Caco-2 (cell line): Measurements from ENCODE around the gene CLK3. TPM values are rescaled to one million over a fixed set of nuclear protein-coding genes. Genes with fewer than 3 reads are reported as not detected.

Experiments used
- BruUV-seq: library from RNA; stranded (reverse); fragments of 400-500 nt; replicated peaks from 2 replicates; lab custom pipeline; 2021; lab: Mats Ljungman, UMichigan
- CTCF ChIA-PET: fragments of 300-600 bp; sonication (Branson Sonifier 250); formaldehyde crosslinking; loops from one replicate; lab custom pipeline; 2022; ENCODE audit warnings: antibody characterized with exemption; lab: Charles Lee
- POLR2A ChIA-PET: fragments of 300-600 bp; sonication (Branson Sonifier 250); formaldehyde crosslinking; loops from one replicate; lab custom pipeline; 2022; ENCODE audit warnings: antibody characterized with exemption; lab: Charles Lee
- DNase-seq, 2 experiments: peaks; one replicate each; pipeline versions ENCODE4 v3.0.0 to v3.0.0-alpha.2; 2020 to 2022
- H3K27me3 ChIP-seq: replicated peaks from 2 replicates; pipeline ENCODE4 v1.6.0; 2011; ENCODE audit warnings: low read length; ENCODE audit not compliant: control insufficient read depth, insufficient read depth
- H3K36me3 ChIP-seq: 2 replicates; pipeline ENCODE4 v1.5.1; 2011; ENCODE audit warnings: low read length; ENCODE audit not compliant: control insufficient read depth, insufficient read depth
- H3K4me1 ChIP-seq: fragments of 250-450 bp; sonication (Bioruptor Pico); 2 replicates; pipeline ENCODE4 v1.5.1; 2020; ENCODE audit warnings: mild to moderate bottlenecking
- H3K4me3 ChIP-seq: 2 replicates; pipeline ENCODE4 v1.5.1; 2011; ENCODE audit warnings: low read depth, mild to moderate bottlenecking, control low read depth, low read length
- H3K9me3 ChIP-seq: fragments of 250-450 bp; sonication (Bioruptor Pico); 2 replicates; pipeline ENCODE4 v1.5.1; 2020; ENCODE audit warnings: mild to moderate bottlenecking, moderate library complexity
- H3K27ac Mint-ChIP-seq: one replicate; pipeline ENCODE4 v1.8.0; 2022; ENCODE audit warnings: mixed read lengths; ENCODE audit not compliant: unreplicated experiment
- H3K27me3 Mint-ChIP-seq: one replicate; pipeline ENCODE4 v1.8.0; 2022; ENCODE audit warnings: mixed read lengths; ENCODE audit not compliant: insufficient read depth, unreplicated experiment
- H3K36me3 Mint-ChIP-seq: one replicate; pipeline ENCODE4 v1.8.0; 2022; ENCODE audit warnings: mild to moderate bottlenecking, mixed read lengths; ENCODE audit not compliant: insufficient read depth, unreplicated experiment
- H3K4me1 Mint-ChIP-seq: one replicate; pipeline ENCODE4 v1.8.0; 2022; ENCODE audit warnings: low read depth, mixed read lengths; ENCODE audit not compliant: unreplicated experiment
- H3K4me3 Mint-ChIP-seq: one replicate; pipeline ENCODE4 v1.8.0; 2022; ENCODE audit warnings: mild to moderate bottlenecking, moderate library complexity, mixed read lengths; ENCODE audit not compliant: unreplicated experiment
- H3K9me3 Mint-ChIP-seq: one replicate; pipeline ENCODE4 v1.8.0; 2022; ENCODE audit warnings: mixed read lengths; ENCODE audit not compliant: unreplicated experiment
- CTCF ChIP-seq, 2 experiments: fragments of 200-600 bp in 1 of 2; IDR thresholded peaks; 1 replicate in 1 of 2; 2 replicates in 1 of 2; pipeline versions ENCODE4 v1.5.1 to v1.8.0; 2011 to 2022; ENCODE audit warnings: antibody characterized with exemption in 1 of 2, control low read depth in 1 of 2, inconsistent platforms in 1 of 2, low read depth in 1 of 2, low read length in 1 of 2, mild to moderate bottlenecking in 1 of 2, moderate library complexity in 1 of 2; ENCODE audit not compliant: insufficient read depth in 1 of 2, severe bottlenecking in 1 of 2, unreplicated experiment in 1 of 2
- intact Hi-C: fragments of 100-400 bp; cut with micrococcal nuclease; formaldehyde crosslinking; loops from one replicate; pipeline ENCODE4 v1.10.0; 2022; ENCODE audit not compliant: unreplicated experiment
- total RNA-seq: library from RNA; stranded (reverse); gene quantifications from 2 replicates; pipeline ENCODE4 v1.2.3, GENCODE V29; 2022

CLK3 gene
- total RNA-seq, 1 experiment from 2014 or later = 54.5 TPM

DNA sequence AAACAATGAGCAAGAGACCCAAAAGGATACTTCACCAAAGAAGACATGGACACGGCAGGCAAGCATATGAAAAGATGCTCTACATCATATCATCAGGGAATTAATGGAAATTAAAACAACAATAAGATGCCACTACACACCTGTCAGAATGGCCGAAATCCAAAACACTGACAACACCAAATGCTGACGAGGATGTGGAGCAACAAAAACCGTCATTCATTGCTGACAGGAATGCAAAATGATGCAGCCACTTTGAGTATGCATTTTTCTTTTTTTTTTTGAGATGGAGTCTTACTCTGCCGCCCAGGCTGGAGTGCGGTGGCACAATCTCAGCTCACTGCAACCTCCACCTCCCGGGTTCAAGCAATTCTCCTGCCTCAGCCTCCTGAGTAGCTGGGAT lies 61.2 kb downstream of the CLK3 start:
- Mint-ChIP-seq H3K4me1 (peaks cover 12% of the 10 kb centered on the region), H3K27ac (no peak overlapping the region), H3K9me3 (no peaks in the 10 kb centered on the region), H3K4me3 (no peak overlapping the region), H3K36me3 (peaks cover 20% of the 10 kb centered on the region), H3K27me3 (no peaks in the 10 kb centered on the region)
- BruUV-seq = no TSS peak
- ChIA-PET POLR2A (no interaction called here), CTCF (no interaction called here)
- Histone ChIP-seq H3K4me3 (no peak overlapping the region), H3K36me3 (no peaks in the 10 kb centered on the region; the same call in 1 of the 2 replicates), H3K4me1 (peaks cover 4% of the 10 kb centered on the region; the same call in 1 of the 2 replicates), H3K9me3 (no peaks in the 10 kb centered on the region), H3K27me3 (no peaks in the 10 kb centered on the region)
- no peak for TF ChIP-seq CTCF (IDR thresholded peaks at IDR 0.05; ENCODE audit: insufficient read depth in 1 of 2, low read depth in 1 of 2, low read length in 1 of 2, severe bottlenecking in 1 of 2, unreplicated experiment in 1 of 2)
- no peak for DNase-seq
- intact Hi-C loops = no loop called here

Other genes starting within 250 kb of the CLK3 start
- 0.56 TPM in 1 of 2 replicates, not detected in the other for gene CYP11A1, start 248.2 kb upstream of the CLK3 start, total RNA-seq
- gene SEMA7A, start 181.9 kb upstream of the CLK3 start, total RNA-seq = 31.4 and 38.1 TPM in 2 replicates
- 31.4 and 34.4 TPM in 2 replicates for gene UBL7, start 154.7 kb upstream of the CLK3 start, total RNA-seq
- 36.1 and 37.0 TPM in 2 replicates for gene ARID3B, start 74.6 kb upstream of the CLK3 start, total RNA-seq
- gene EDC3, start 80.2 kb downstream of the CLK3 start, total RNA-seq = 50.9 and 62.0 TPM in 2 replicates
- 55.5 and 73.8 TPM in 2 replicates for gene CYP1A1, start 109.7 kb downstream of the CLK3 start, total RNA-seq
- not detected in 2 replicates for gene CYP1A2, start 133.0 kb downstream of the CLK3 start, total RNA-seq
- 62.7 and 62.8 TPM in 2 replicates for gene CSK, start 166.2 kb downstream of the CLK3 start, total RNA-seq
- gene LMAN1L, start 197.0 kb downstream of the CLK3 start, total RNA-seq = not detected in 2 replicates
- not detected in 2 replicates for gene CPLX3, start 210.8 kb downstream of the CLK3 start, total RNA-seq
- 28.2 and 33.4 TPM in 2 replicates for gene ULK3, start 227.3 kb downstream of the CLK3 start, total RNA-seq